ENCODE data around the gene ZSWIM9.
A peak's percentile ranks its signal among the peaks of the same experiment; 100 is the strongest.

ZSWIM9 gene

GRCh38 chr19:48169939-48170803 is at the start of gene ZSWIM9, which contains the start of gene LIG1:
TSS of gene ZSWIM9 (plus strand) at chr19:48170680. CDS start at chr19:48171803, 1,123 bp downstream.
TSS of gene LIG1 (minus strand) at chr19:48170344. CDS start at chr19:48165566, 4,778 bp downstream.
- DNase-seq (ENCODE audit: low spot score), result peak; percentile 96

DNA sequence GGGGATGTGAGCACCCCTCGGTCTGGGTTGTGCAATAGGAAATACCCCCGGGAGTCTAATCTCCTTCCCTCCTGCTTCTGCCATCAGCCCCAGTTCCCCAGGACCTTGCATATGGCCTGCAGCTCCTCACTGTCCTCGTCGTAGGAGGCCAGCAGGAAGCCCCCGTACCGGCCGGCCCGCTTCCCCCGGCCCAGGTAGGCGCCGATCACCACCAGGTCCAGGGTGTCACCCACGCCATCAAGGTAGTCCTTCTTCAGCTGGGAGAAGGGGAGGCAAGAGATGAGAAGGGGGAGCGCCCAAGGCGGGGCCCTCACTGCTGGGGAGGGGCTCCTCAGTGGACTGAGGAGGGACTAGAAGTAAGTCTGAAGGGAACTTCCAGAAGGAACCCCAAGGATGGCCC is 49.4 kb upstream of the ZSWIM9 start:
- no peak for DNase-seq (ENCODE audit: low spot score)

DNA sequence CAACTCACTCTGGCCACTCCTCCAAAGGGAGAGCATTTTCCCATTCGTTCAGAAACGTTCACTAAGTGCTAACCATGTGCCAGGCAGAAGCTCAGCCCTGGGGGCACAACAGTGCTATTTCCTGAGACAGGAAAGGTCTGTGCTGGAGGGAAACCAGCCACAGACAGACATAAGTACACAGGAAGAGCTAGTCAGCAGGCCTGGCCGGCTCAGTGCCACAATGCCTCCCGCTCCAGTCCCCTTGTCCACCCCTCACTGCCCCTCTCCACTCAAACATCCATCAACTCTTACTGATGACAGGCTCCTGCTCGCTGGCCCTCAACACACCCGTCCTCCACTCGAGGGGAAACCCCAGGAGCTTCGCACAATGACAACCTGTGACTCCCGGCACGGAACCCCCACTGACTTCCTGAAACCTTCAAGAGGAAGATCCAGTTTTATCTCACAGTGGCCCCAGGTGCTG is 48.5 kb upstream of the ZSWIM9 start:
- no peak for DNase-seq (ENCODE audit: low spot score)

GRCh38 chr19:48122421-48122820 is 48.1 kb upstream of the ZSWIM9 start:
- DNase-seq (ENCODE audit: low spot score), result no peak

DNA sequence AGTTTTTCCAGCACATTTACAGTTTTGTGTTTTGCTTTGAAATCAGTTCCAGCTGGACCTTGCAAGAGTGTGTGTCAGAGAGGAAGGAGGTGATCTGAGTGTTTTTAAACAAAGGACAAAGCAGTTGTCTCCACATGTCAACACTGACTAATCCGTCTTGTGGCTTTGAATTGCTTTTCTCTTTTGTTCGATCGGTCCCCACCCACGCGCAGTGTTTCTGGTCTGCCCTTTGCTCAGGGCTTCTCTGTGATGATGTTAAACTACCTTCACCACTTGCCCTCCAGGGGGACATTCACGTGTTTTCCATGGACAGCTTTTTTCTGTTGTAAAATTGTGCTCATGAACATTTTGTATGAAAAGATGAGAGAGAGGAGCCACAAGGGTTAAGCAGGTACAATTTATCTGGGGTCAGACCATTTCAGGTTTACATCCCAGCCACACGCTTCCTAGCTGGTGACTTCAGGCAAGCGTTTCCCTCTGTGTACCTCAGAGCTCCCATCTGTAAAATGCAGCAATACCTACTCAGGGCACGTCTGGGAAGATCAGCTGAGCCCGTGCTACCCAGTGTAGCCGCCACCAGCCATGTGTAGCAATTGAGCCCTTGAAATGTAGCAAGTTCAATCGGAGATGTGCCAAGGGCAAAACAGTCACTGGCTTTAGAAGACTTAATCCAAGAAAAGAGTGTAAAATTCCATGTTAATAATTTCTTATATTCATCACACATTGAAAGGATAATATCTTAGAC is 46.4 kb upstream of the ZSWIM9 start:
- no peak for DNase-seq (ENCODE audit: low spot score)

DNA sequence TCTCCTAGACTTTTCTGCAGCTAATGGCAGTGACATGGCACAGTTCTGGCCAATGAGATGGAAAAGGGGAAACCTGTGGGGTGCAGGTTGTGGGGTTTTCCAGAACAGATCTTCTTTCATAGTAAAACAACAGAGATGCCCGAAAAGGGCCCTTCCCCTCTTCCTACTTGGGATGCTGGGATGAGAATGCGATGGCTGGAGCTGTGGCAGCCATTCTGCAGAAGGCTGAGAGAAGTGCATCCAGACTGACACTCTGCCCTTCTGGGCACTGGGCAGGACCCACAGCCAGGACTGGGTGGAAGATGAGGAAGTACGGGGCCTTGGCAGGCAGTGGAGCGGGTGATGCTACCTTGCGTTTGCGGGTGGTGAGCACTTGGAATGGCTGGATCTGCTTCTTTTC is 42.9 kb upstream of the ZSWIM9 start:
- DNase-seq (ENCODE audit: low spot score), result no peak

DNA sequence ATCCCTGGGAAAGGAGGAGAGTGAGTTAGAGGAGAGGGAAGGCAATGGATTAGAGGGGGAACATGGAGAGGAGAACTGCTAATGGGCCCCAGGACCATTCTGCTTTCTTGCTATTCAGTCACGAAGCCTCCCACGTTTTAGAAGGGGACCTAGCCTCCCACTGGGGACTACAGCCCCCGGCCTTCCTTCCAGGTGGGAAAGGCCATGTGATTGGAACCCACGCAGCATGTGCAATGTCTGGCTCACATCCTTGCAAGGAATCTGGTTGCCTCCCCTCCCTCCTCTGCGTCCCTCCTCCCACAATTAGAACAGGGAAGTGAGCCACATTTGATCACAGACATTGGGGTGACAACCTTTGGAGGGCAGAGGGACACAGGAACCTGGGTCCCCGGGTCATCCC is 37.4 kb upstream of the ZSWIM9 start:
- DNase-seq (ENCODE audit: low spot score), result no peak

DNA sequence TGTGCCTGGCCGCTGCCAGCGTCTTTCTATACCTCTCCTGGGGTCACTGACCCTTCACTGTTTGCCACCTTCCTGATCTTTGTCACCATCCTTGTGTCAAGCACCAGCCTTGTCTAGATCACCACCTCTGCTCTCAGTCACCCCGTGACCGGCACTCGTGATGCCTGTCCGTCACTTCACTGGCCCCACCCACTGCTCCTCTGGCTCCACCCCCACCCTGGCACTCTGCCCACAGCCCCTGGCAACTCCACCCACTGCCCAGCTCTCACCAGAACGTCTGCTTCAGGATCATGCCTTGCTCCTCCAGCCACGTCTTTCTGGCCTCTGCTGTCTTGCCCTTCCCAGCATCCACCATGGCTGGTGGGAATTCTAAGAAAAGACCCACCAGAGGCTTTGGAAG is 35.1 kb upstream of the ZSWIM9 start:
- no peak for DNase-seq (ENCODE audit: low spot score)

- DNase-seq (ENCODE audit: low spot score), result no peak
These were observed 33.9 kb upstream of the ZSWIM9 start for GRCh38 chr19:48136547-48136946.

- DNase-seq (ENCODE audit: low spot score), result no peak
These were observed 33.1 kb upstream of the ZSWIM9 start for GRCh38 chr19:48137411-48137810.

DNA sequence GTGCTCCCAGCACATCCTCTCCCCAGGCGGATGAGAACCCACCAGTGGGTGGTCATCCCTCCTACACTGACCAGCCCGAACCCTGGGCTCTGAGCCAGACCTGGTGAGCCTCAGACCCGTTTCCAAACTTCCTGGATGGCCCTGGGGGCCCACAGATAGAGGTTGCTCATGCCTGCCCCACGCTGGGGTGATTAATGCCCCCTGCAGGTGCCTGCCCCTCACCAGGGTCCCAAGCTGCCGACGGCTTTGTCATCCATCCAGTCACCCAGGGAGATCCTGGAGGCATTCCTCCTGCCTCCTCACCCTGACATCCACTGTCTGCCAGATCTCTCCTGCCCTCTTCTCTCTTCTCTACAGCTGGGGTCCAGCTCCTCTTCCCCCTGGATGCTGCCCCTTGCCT is 31.4 kb upstream of the ZSWIM9 start:
- no peak for DNase-seq (ENCODE audit: low spot score)

GRCh38 chr19:48147597-48148175 is 22.8 kb upstream of the ZSWIM9 start:
- no peak for DNase-seq (ENCODE audit: low spot score)

DNA sequence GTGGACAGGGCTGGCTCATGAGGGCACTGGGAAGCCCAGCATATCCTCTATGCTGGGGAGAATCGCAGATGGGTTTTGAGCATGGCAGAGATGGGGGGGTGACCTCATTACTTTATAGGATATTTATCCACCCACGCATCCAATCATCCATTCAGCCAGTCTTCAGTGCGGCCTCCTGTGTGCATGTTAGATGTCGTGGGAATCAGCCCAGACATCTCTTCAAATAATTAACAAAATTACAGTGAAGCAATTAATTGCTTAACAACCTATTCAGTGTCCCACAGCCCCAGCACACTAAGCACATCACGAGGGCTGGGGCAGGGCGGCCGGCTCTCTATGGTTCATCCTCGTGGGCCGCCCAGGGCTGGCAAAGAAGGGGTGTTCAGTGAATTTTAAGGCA is 21.9 kb upstream of the ZSWIM9 start:
- no peak for DNase-seq (ENCODE audit: low spot score)

DNA sequence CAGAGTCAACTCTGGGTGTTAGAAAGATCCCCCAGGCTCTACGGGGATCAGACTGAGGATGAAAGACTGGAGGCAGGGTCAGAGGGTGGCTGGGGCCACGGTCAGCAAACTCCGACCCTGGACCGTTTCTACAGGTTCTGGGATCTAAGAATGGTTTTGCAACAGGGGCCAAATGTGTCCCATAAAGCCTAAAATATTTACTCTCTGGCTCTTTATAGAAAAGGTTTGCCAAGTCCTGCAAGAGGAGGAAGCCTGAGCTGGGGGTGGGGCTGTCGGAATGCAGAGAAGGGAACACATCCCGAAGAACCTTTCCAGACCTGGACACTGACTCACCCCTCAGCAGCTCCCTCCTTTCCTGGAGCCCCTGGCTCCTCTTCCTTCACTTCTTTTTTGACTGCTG is 21.1 kb upstream of the ZSWIM9 start:
- no peak for DNase-seq (ENCODE audit: low spot score)

DNA sequence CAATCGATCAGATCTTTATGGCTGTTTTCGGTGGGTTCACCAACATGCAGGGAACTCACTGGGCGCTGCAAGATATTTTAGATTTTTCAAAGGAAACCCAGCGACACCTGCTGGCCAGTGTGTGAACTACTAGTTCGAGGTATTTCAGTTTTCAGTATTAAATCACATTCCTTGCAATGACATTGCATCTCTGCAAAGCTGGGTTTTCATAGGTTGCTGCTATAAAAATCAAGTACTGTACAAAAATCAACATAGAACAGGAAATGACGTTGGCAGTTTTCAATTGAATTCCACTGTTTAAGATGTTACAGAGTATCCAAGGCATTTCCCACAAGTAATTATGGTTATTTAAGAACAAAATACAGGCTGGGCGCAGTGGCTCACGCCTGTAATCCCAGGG is 17.9 kb upstream of the ZSWIM9 start:
- peak; percentile 73 for DNase-seq (ENCODE audit: low spot score)

DNA sequence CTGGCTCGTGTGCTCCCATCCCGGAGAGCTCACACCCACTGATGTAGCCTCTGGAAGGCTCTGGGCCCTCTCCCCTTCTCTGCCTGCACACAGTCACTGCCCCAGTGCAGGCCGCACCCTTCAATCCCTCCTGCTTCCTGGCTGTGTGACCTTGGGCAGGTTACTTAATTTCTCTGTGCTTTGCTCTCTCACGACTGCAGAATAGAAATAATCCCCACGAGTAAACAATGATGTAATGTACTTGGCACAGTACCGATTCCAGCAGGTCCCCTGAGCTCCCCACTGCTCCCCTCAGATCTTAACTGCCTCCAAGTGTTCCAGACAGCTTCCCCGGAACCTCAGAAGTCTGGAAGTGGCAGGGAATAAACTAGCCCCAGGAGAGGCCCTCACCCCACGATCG is 16.5 kb upstream of the ZSWIM9 start:
- DNase-seq (ENCODE audit: low spot score), result no peak

- DNase-seq (ENCODE audit: low spot score), result no peak
These were observed 12.2 kb upstream of the ZSWIM9 start for GRCh38 chr19:48158210-48158790.

GRCh38 chr19:48168689-48169088 is 1.8 kb upstream of the ZSWIM9 start:
- DNase-seq (ENCODE audit: low spot score), result no peak

GRCh38 chr19:48169578-48169938 is 922 bp upstream of the ZSWIM9 start:
- peak; percentile 76 for DNase-seq (ENCODE audit: low spot score)

GRCh38 chr19:48170817-48171347 is 402 bp downstream of the ZSWIM9 start:
- DNase-seq (ENCODE audit: low spot score), result no peak

- no peak for DNase-seq (ENCODE audit: low spot score)
These were observed 1.2 kb downstream of the ZSWIM9 start for GRCh38 chr19:48171710-48172109.

DNA sequence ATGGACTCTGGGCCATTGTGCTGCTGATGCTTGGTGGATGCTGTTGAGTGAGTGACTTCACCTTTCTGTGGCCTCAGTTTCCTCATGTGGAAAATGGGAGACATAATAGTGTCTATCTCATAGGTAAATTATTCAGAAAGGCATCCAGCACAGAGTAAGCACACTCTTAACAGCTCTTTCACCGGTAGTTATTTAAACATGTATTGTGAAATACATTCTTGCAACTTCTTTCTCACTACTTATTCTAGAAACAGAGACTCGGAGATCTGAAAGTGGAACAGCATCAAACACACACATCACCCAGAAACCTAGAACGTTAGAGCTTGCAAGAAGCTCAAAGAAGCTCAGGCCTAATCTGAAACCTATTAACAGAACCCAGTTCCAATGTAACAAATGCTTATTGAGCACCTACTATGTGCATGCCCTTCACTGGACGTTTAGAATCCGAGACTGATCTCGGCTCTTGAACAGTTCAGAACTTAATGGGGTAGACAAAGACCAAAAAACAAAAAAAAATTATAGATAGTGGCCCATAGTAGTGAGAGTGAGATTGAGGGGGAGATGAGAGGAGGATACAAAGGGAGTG is 4.1 kb downstream of the ZSWIM9 start:
- no peak for DNase-seq (ENCODE audit: low spot score)

All from left forelimb (tissue), 1 donor.